IPS DF 6.9 (cell line): ENCODE results near the gene HBQ1.

ENCODE experiments used
- DNase-seq: peaks from one replicate; pipeline ENCODE4 v3.0.0-alpha.2; 2013; ENCODE audit warnings: low read depth, low spot score
- H3K27ac ChIP-seq: one replicate; pipeline ENCODE4 v1.5.1; 2013; ENCODE audit warnings: low read length, control low read depth
- H3K27me3 ChIP-seq: 2 replicates; pipeline ENCODE4 v1.6.1; 2013; ENCODE audit warnings: mild to moderate bottlenecking, low read length; ENCODE audit not compliant: control insufficient read depth, insufficient read depth
- H3K36me3 ChIP-seq: 2 replicates; pipeline ENCODE4 v1.6.1; 2013; ENCODE audit warnings: low read length; ENCODE audit not compliant: control insufficient read depth, insufficient read depth
- H3K4me1 ChIP-seq: 2 replicates; pipeline ENCODE4 v1.6.1; 2013; ENCODE audit warnings: low read length; ENCODE audit not compliant: control insufficient read depth, insufficient read depth
- H3K4me3 ChIP-seq: 2 replicates; pipeline ENCODE4 v1.5.1; 2013; ENCODE audit warnings: mild to moderate bottlenecking, low read length
- H3K9me3 ChIP-seq: 2 replicates; pipeline ENCODE4 v1.6.1; 2013; ENCODE audit warnings: low read length, inconsistent platforms; ENCODE audit not compliant: control insufficient read depth, insufficient read depth
- WGBS: extraction: QIAGEN DNeasy Blood & Tissue Kit; methylation state at CpG from one replicate; pipeline ENCODE4 v1.1.7; 2013; ENCODE audit warnings: mixed read lengths, missing lambda C conversion rate; ENCODE audit not compliant: insufficient read length, insufficient coverage; 5-methylcytosine and 5-hydroxymethylcytosine counted together

HBQ1 gene

DNA sequence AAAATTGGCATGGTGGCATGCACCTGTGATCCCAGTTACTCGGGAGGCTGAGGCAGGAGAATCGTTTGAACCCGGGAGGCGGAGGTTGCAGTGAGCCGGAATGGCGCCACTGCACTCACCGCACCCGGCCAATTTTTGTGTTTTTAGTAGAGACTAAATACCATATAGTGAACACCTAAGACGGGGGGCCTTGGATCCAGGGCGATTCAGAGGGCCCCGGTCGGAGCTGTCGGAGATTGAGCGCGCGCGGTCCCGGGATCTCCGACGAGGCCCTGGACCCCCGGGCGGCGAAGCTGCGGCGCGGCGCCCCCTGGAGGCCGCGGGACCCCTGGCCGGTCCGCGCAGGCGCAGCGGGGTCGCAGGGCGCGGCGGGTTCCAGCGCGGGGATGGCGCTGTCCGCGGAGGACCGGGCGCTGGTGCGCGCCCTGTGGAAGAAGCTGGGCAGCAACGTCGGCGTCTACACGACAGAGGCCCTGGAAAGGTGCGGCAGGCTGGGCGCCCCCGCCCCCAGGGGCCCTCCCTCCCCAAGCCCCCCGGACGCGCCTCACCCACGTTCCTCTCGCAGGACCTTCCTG lies at the start of gene HBQ1:
Gene HBQ1 (plus strand): TSS at position 359 of the 575 bp plus-strand sequence. CDS start 28 bp downstream, at position 387.
- H3K4me3 ChIP-seq: peak within 1 kb of the TSS; percentile 12; the same call in 1 of the 2 replicates
- H3K36me3 ChIP-seq: no peaks in the 10 kb centered on the region; the same call in 1 of the 2 replicates
- H3K9me3 ChIP-seq: no peaks in the 10 kb centered on the region
- no peak within 1 kb of the TSS for H3K27ac ChIP-seq
- H3K4me1 ChIP-seq: peaks cover 3% of the 10 kb centered on the region; the same call in 1 of the 2 replicates
- WGBS: no CpG with 5 or more reads among the region's 59 CpGs
- H3K27me3 ChIP-seq: peaks cover 36% of the 10 kb centered on the region
- DNase-seq: no peak

DNA sequence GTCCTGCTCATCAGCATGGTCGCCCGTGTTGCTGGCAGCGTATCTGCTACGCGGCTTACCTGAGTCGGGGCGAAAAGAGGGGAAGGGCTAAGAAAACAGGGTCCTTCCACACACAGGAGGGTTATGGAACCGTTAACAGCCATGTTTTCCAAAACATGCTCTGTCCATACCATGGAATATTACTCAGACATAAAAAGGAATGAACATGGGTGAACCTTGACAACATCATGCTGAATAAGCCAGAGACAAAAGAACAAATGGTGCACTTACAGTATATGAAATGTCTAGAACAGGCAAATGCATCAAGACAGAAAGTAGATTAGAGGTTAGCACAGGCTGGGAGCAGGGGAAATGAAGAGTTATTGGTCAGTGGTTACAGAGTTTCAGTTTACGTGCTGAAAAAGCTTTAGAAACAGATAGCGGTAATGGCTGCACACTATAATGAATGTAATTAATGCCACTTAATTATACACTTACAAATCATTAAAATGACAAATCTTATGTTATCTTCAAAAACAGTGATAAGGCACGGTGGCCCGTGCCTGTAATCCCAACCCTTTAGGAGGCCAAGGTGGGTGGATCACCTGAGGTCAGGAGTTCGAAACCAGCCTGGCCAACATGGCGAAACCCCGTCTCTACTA lies 49.6 kb upstream of the HBQ1 start:
- Histone ChIP-seq H3K36me3 (no peaks in the 10 kb centered on the region), H3K4me1 (no peaks in the 10 kb centered on the region), H3K9me3 (no peaks in the 10 kb centered on the region), H3K27ac (no peak overlapping the region), H3K27me3 (no peaks in the 10 kb centered on the region), H3K4me3 (no peak overlapping the region)
- WGBS: no CpG with 5 or more reads among the region's 15 CpGs
- no peak for DNase-seq

DNA sequence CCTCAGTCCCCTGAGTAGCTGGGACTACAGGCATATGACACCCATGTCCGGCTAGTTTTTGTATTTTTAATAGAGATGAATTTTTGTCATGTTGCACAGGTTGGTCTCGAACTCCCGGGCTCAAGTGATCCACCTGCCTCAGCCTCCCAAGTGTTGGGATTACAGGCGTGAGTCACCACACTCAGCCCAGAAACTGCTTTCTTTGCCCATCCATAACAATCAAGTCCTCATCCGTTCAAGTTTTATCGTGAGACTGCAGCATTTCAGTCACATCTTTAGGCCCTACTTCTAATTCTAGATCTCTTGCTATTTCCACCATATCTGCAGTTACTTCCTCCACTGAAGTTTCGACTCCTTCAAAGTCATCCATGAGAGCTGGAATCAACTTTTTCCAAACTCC lies 48.1 kb upstream of the HBQ1 start:
- Histone ChIP-seq H3K27ac (no peak overlapping the region), H3K36me3 (no peaks in the 10 kb centered on the region), H3K9me3 (no peaks in the 10 kb centered on the region), H3K4me1 (no peaks in the 10 kb centered on the region), H3K27me3 (no peaks in the 10 kb centered on the region), H3K4me3 (no peak overlapping the region)
- no peak for DNase-seq
- WGBS: no CpG with 5 or more reads among the region's 7 CpGs

DNA sequence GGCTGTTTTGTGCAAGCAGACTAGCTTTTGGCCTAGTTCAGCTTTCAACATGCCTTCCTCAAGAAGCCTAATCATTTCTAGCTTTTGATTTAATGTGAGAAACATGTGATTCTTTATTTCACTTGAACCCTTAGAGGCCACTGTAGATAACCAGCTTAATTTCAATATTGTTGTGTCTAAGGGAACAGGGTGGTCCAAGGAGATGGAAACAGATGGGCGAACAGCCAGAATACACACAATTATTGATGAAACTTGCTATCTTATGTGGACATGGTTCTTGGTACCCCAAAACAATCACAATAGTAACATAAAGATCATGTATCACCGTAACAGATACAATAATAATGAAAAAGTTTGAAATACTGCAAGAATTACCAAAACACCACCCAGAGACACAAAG lies 46.5 kb upstream of the HBQ1 start:
- DNase-seq: no peak
- H3K27ac ChIP-seq: no peak overlapping the region
- H3K9me3 ChIP-seq: no peaks in the 10 kb centered on the region
- no peaks in the 10 kb centered on the region for H3K4me1 ChIP-seq
- WGBS: no CpG with 5 or more reads among the region's 2 CpGs
- no peaks in the 10 kb centered on the region for H3K36me3 ChIP-seq
- no peak overlapping the region for H3K4me3 ChIP-seq
- H3K27me3 ChIP-seq: no peaks in the 10 kb centered on the region

DNA sequence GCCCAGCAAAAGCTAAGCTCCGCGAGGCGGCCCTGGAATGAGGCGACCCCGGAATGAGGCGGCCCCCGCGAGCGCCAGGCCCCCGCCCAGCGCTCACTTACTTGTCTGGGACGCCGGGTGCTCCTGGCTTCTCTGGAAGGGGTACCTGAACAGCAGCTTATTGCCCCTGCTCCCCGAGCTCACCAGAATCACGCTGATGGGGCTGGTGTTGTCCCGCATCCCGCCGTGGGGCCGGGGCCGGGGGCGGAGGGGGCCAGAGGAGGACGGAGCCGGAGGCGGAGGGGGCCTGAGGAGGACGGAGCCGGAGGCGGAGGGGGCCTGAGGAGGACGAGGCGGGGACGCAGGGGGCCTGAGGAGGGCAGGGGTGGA lies 42.2 kb upstream of the HBQ1 start:
- Histone ChIP-seq H3K4me3 (peak overlapping the region; percentile 36), H3K36me3 (no peaks in the 10 kb centered on the region), H3K27ac (no peak overlapping the region), H3K27me3 (no peaks in the 10 kb centered on the region), H3K4me1 (no peaks in the 10 kb centered on the region), H3K9me3 (no peaks in the 10 kb centered on the region; the same call in 1 of the 2 replicates)
- DNase-seq: no peak
- WGBS: no CpG with 5 or more reads among the region's 30 CpGs

DNA sequence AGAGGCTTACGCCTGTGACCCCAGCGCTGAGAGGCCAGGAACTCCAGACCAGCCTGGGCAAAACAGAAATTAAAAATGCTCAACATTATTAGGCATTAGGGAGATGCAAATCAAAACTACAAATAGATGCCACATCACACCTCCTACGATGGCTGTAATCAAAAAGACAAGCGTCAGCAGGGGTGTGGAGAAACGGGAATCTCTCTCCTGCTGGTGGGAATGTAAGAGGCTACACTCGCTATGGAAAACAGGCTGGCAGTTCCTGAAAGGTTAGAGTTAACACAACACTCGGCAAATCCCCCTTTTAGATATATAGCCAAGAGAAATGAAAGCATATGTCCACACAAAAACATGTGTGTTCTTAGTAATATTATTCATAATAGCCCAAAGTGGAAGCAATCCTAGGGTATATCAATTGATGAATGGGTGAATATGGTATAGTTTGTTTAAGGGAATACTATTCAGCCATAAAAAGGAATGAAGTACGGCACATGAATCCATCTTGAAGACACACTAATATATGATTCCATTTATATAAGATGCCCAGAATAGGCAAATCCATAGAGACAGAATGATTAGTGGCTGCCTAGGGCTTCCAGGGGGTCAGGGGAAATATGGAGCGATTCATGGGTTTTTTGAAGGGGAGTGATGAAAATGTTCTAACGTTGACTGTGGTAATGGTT lies 39.9 kb upstream of the HBQ1 start:
- no peak for DNase-seq
- H3K36me3 ChIP-seq: no peaks in the 10 kb centered on the region

DNA sequence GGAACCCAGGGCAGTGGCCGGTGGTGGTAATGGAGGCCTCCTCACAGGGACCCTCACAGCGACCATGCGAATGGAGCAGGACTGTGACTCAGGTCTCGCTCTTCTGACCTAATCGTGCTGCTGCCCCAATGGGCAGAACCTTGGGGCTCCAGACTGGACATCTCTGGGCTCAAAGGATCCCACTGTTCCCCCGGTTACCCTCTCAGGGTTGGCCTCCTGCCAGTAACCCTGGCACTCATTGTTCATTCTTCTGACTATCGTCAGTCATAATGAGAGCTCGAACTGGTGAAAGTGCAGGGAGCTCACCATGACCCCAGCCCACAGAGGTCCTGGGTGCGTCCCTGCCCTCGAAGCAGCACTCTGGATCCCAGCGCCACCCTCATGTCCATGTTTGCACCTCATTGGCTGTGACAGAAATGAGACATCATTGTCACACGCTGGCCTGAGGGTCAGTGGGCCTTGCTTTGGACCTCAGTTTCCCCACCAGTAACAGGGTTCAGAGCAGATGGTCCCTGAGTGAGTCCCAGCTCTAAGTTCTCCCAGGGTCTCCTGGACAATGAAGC lies 37.8 kb upstream of the HBQ1 start:
- no peak for DNase-seq
- Histone ChIP-seq H3K36me3 (no peaks in the 10 kb centered on the region), H3K4me3 (no peak overlapping the region), H3K4me1 (no peaks in the 10 kb centered on the region), H3K27me3 (no peaks in the 10 kb centered on the region), H3K27ac (no peak overlapping the region), H3K9me3 (no peaks in the 10 kb centered on the region; the same call in 1 of the 2 replicates)
- no CpG with 5 or more reads among the region's 12 CpGs for WGBS

More for the DNA sequence above, 39.9 kb upstream of the HBQ1 start:
- H3K9me3 ChIP-seq: no peaks in the 10 kb centered on the region; the same call in 1 of the 2 replicates
- no peak overlapping the region for H3K27ac ChIP-seq
- no peak overlapping the region for H3K4me3 ChIP-seq
- no peaks in the 10 kb centered on the region for H3K4me1 ChIP-seq
- no CpG with 5 or more reads among the region's 10 CpGs for WGBS
- H3K27me3 ChIP-seq: no peaks in the 10 kb centered on the region

DNA sequence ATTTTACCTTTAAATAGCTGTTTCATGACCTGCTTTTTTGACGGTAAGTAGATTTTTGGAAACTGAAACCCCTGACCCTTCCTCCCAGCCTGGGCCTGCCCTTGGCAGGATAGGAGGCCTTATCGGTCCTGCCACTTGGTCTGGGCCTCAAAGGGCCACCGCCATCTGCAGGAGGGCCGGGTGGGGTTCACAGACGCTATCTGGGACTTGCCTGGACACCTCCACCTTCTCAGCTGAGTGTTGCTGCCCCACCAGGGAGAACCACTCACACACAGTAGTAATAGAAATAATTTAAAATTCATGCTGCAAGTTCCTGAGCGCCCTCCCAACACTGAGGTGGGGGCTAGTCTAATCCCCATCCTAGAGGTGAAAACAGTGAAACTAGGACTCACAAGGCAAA lies 37.2 kb upstream of the HBQ1 start:
- no CpG with 5 or more reads among the region's 6 CpGs for WGBS
- no peak for DNase-seq
- Histone ChIP-seq H3K27me3 (no peaks in the 10 kb centered on the region), H3K27ac (no peak overlapping the region), H3K36me3 (no peaks in the 10 kb centered on the region), H3K4me1 (no peaks in the 10 kb centered on the region), H3K9me3 (no peaks in the 10 kb centered on the region; the same call in 1 of the 2 replicates), H3K4me3 (no peak overlapping the region)

DNA sequence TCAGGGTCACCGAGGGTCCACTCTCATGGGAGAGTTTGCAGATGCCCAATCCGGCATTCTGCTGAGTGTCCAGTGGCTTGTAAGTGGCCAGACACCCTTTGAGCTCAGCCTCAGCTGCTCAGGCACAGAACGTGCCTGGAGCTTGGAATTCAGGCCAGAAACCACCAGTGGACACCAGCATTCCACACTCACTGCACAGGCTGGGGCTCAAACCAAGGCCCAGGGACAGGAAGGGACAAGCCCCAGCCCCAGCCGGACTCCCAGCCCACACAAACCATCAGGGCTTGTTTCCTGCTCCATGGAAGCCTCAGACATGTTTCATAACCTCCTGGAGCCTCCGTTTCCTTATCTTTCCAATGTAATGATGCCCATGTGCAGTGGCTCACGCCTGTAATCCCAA lies 36.8 kb upstream of the HBQ1 start:
- Histone ChIP-seq H3K27me3 (no peaks in the 10 kb centered on the region), H3K36me3 (no peaks in the 10 kb centered on the region), H3K9me3 (no peaks in the 10 kb centered on the region; the same call in 1 of the 2 replicates), H3K27ac (no peak overlapping the region), H3K4me1 (no peaks in the 10 kb centered on the region), H3K4me3 (no peak overlapping the region)
- no peak for DNase-seq
- WGBS: no CpG with 5 or more reads among the region's 6 CpGs

DNA sequence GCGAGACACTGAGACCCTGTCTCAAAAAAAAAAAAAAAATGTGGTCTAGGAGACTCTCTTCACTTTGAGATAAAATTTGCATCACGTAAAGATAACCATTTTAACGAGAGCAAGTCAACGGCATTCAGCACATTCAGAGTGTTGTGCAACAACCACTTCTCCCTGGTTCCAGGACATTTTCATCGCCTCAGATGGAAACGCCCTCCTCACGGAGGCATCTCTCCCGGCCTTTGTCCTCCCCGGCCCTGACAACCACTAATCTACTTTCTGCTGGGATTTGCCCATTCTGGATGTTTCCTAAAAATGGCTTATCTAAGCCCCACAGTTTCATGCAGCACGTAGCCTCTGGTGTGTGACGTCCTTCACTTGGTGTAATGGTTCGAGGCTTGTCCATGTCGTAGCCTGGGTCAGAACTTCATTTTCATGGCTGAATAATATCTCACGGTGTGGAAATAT lies 35.4 kb upstream of the HBQ1 start:
- WGBS: no CpG with 5 or more reads among the region's 14 CpGs
- no peaks in the 10 kb centered on the region for H3K27me3 ChIP-seq
- no peak overlapping the region for H3K4me3 ChIP-seq
- H3K27ac ChIP-seq: no peak overlapping the region
- H3K4me1 ChIP-seq: no peaks in the 10 kb centered on the region
- DNase-seq: no peak
- H3K9me3 ChIP-seq: no peaks in the 10 kb centered on the region; the same call in 1 of the 2 replicates
- no peaks in the 10 kb centered on the region for H3K36me3 ChIP-seq
